ENCODE data around the gene NR1I3.

The NR1I3 gene

DNA sequence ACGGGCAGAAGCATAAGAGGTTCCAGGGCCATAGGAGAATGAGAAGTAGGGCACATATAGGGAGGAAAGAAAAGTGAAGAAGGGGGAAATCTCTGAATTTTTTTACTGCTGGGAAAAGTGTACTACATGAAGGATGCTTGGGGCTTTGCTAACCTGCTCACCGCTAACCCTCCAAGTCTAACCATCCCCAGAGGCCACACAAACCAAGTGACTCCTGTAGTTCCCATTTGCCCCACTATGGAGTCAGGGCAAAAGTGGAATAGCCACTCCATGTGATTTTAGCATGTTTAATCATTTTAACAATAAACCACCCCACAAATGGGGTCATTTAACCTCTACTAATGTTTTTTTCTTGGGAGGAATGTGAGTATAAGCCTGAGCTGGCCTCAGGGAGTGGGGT, 47.1 kb upstream of the NR1I3 start:
- H3K9me3 ChIP-seq (ENCODE audit: low read length) = no peaks in the 10 kb centered on the region
- H4K20me1 ChIP-seq (ENCODE audit: insufficient read depth, low read length) = no peaks in the 10 kb centered on the region
- H3K27me3 ChIP-seq (ENCODE audit: insufficient read depth, low read length) = peaks cover 4% of the 10 kb centered on the region; the same call in 1 of the 2 replicates
- H3K36me3 ChIP-seq (ENCODE audit: insufficient read depth, low read length) = no peaks in the 10 kb centered on the region
- no peak overlapping the region for H3K9ac ChIP-seq (ENCODE audit: low read length)
- H2AFZ ChIP-seq (ENCODE audit: low read length) = no peak overlapping the region
- TF ChIP-seq, protein P1, sequence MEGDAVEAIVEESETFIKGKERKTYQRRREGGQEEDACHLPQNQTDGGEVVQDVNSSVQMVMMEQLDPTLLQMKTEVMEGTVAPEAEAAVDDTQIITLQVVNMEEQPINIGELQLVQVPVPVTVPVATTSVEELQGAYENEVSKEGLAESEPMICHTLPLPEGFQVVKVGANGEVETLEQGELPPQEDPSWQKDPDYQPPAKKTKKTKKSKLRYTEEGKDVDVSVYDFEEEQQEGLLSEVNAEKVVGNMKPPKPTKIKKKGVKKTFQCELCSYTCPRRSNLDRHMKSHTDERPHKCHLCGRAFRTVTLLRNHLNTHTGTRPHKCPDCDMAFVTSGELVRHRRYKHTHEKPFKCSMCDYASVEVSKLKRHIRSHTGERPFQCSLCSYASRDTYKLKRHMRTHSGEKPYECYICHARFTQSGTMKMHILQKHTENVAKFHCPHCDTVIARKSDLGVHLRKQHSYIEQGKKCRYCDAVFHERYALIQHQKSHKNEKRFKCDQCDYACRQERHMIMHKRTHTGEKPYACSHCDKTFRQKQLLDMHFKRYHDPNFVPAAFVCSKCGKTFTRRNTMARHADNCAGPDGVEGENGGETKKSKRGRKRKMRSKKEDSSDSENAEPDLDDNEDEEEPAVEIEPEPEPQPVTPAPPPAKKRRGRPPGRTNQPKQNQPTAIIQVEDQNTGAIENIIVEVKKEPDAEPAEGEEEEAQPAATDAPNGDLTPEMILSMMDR (IDR thresholded peaks at IDR 0.05; ENCODE audit: low read length) = no peak
- no peak for TF ChIP-seq EZH2 (IDR thresholded peaks at IDR 0.05; ENCODE audit: borderline replicate concordance, low read length)
- H3K4me1 ChIP-seq (ENCODE audit: insufficient read depth, low read length, severe bottlenecking) = no peaks in the 10 kb centered on the region
- no peaks in the 10 kb centered on the region for H3K9me2 ChIP-seq (ENCODE audit: low read depth, low read length)
- no peaks in the 10 kb centered on the region for H3K79me2 ChIP-seq (ENCODE audit: insufficient read depth, low read length)
- H3K27ac ChIP-seq (ENCODE audit: low read depth, low read length, poor library complexity, severe bottlenecking) = no peak overlapping the region
- no peak overlapping the region for H3K4me2 ChIP-seq (ENCODE audit: low read length)
- H3K4me3 ChIP-seq (ENCODE audit: low read depth, low read length, poor library complexity, severe bottlenecking) = no peak overlapping the region
- H3F3A ChIP-seq (ENCODE audit: insufficient read depth, low read length) = no peaks in the 10 kb centered on the region

DNA sequence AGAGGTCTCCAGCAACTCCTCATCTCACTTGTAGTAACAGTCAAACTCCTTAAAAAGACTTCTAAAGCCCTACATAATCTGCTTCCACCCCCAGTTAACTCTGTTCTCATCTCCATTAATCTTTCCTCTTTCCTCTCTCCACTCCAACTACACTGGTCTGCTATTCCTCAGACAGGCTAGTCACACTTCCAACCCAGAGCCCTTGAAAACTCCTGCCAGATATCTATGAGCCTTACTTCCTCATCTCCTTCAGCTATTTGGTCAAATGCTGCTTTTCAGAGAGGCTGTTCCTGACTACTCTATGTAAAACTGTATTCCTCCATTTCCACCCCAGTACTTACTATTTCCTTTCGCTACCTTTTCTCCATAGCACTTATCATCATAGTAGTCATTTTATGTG, 45.0 kb upstream of the NR1I3 start:
- Histone ChIP-seq H4K20me1 (ENCODE audit: insufficient read depth, low read length) (no peaks in the 10 kb centered on the region), H3K4me2 (ENCODE audit: low read length) (no peak overlapping the region), H3K9ac (ENCODE audit: low read length) (no peak overlapping the region), H3K9me3 (ENCODE audit: low read length) (no peaks in the 10 kb centered on the region), H3K27me3 (ENCODE audit: insufficient read depth, low read length) (peaks cover 4% of the 10 kb centered on the region; the same call in 1 of the 2 replicates), H3K36me3 (ENCODE audit: insufficient read depth, low read length) (no peaks in the 10 kb centered on the region), H2AFZ (ENCODE audit: low read length) (no peak overlapping the region), H3K9me2 (ENCODE audit: low read depth, low read length) (no peaks in the 10 kb centered on the region), H3K4me1 (ENCODE audit: insufficient read depth, low read length, severe bottlenecking) (no peaks in the 10 kb centered on the region), H3F3A (ENCODE audit: insufficient read depth, low read length) (no peaks in the 10 kb centered on the region), H3K27ac (ENCODE audit: low read depth, low read length, poor library complexity, severe bottlenecking) (no peak overlapping the region), H3K4me3 (ENCODE audit: low read depth, low read length, poor library complexity, severe bottlenecking) (no peak overlapping the region), H3K79me2 (ENCODE audit: insufficient read depth, low read length) (no peaks in the 10 kb centered on the region)
- TF ChIP-seq EZH2 (IDR thresholded peaks at IDR 0.05; ENCODE audit: borderline replicate concordance, low read length) = no peak
- TF ChIP-seq, protein P1 (IDR thresholded peaks at IDR 0.05; ENCODE audit: low read length) = no peak

DNA sequence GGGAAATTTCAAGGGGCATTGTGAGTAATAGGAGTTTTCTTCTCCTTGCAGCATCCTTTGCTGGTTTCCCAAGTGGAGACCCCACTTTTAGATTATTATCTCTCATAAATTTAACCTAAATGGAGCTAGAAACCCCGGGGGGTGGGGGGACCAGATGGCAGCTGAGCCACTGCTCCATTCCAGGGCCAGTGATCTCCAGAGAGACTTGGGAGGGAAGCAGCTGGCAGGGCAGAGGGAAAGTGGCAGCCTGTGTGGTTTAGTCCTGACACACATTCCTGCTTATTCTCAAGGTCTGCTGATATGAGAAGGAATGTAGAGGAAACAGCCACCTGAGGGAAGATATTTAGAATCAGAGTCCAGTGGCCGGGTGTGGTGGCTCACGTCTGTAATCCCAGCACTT, 36.9 kb upstream of the NR1I3 start:
- no peaks in the 10 kb centered on the region for H3K4me1 ChIP-seq (ENCODE audit: insufficient read depth, low read length, severe bottlenecking)

More for the DNA sequence above, 36.9 kb upstream of the NR1I3 start:
- no peak overlapping the region for H3K9ac ChIP-seq (ENCODE audit: low read length)
- H3F3A ChIP-seq (ENCODE audit: insufficient read depth, low read length) = no peaks in the 10 kb centered on the region
- H3K79me2 ChIP-seq (ENCODE audit: insufficient read depth, low read length) = no peaks in the 10 kb centered on the region
- H3K9me2 ChIP-seq (ENCODE audit: low read depth, low read length) = no peaks in the 10 kb centered on the region
- H3K9me3 ChIP-seq (ENCODE audit: low read length) = no peaks in the 10 kb centered on the region
- TF ChIP-seq, protein P1 (IDR thresholded peaks at IDR 0.05; ENCODE audit: low read length) = no peak
- no peak for TF ChIP-seq EZH2 (IDR thresholded peaks at IDR 0.05; ENCODE audit: borderline replicate concordance, low read length)
- no peak overlapping the region for H3K4me3 ChIP-seq (ENCODE audit: low read depth, low read length, poor library complexity, severe bottlenecking)
- H3K27me3 ChIP-seq (ENCODE audit: insufficient read depth, low read length) = 0 out of 2 replicates have a peak, but pooled peaks cover 6% of the 10 kb centered on the region
- no peak overlapping the region for H3K27ac ChIP-seq (ENCODE audit: low read depth, low read length, poor library complexity, severe bottlenecking)
- H2AFZ ChIP-seq (ENCODE audit: low read length) = no peak overlapping the region
- H3K4me2 ChIP-seq (ENCODE audit: low read length) = no peak overlapping the region
- H4K20me1 ChIP-seq (ENCODE audit: insufficient read depth, low read length) = no peaks in the 10 kb centered on the region
- no peaks in the 10 kb centered on the region for H3K36me3 ChIP-seq (ENCODE audit: insufficient read depth, low read length)
